ENCODE measurements around the gene IGF2BP1.

- TF ChIP-seq, protein P1, sequence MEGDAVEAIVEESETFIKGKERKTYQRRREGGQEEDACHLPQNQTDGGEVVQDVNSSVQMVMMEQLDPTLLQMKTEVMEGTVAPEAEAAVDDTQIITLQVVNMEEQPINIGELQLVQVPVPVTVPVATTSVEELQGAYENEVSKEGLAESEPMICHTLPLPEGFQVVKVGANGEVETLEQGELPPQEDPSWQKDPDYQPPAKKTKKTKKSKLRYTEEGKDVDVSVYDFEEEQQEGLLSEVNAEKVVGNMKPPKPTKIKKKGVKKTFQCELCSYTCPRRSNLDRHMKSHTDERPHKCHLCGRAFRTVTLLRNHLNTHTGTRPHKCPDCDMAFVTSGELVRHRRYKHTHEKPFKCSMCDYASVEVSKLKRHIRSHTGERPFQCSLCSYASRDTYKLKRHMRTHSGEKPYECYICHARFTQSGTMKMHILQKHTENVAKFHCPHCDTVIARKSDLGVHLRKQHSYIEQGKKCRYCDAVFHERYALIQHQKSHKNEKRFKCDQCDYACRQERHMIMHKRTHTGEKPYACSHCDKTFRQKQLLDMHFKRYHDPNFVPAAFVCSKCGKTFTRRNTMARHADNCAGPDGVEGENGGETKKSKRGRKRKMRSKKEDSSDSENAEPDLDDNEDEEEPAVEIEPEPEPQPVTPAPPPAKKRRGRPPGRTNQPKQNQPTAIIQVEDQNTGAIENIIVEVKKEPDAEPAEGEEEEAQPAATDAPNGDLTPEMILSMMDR (conservative IDR thresholded peaks at IDR 0.05 in 1 of 2, IDR thresholded peaks at IDR 0.05 in 1 of 2; ENCODE audit: low read depth in 1 of 2, low read length in 2 of 2) = no peak
- TF ChIP-seq EZH2 (IDR thresholded peaks at IDR 0.05; ENCODE audit: low read length, missing control alignments) = no peak
Observed at GRCh38 chr17:48985436-48986245, 11.5 kb upstream of the IGF2BP1 start.
